Fibroblast of lung (primary cell): ENCODE data around the gene INSR.

ENCODE experiments used
- EZH2 ChIP-seq: IDR thresholded peaks from 2 replicates; pipeline ENCODE4 v1.5.1; 2012; ENCODE audit warnings: low read length, control low read depth, mild to moderate bottlenecking; ENCODE audit errors: missing control alignments
- TF ChIP-seq, protein P1 (sequence below), 2 donors: IDR thresholded peaks in 1 of 2; conservative IDR thresholded peaks in 1 of 2; 1 replicate in 1 of 2; 2 replicates in 1 of 2; pipeline ENCODE4 v1.5.1; 2011 to 2012; ENCODE audit warnings: low read length in 2 of 2, control low read depth in 1 of 2, inconsistent platforms in 1 of 2, low read depth in 1 of 2, mild to moderate bottlenecking in 1 of 2

DNA sequence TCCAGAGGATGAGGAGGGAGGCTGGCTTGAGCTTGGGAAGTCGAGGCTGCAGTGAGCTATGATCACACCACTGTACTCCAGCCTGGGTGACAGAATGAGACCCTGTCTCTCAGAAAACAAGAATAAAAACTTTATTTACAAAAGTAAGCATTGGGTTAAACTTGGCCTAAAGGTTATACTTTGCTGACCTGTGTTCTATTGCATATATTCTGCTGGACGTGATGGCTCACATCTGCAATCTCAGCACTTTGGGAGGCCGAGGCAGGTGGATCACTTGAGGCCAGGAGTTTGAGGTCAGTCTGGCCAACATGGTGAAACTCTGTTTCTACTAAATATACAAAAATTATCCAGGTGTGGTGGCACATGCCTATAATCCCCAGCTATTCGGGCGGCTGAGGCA is 47.9 kb upstream of the INSR start:
- TF ChIP-seq, protein P1, sequence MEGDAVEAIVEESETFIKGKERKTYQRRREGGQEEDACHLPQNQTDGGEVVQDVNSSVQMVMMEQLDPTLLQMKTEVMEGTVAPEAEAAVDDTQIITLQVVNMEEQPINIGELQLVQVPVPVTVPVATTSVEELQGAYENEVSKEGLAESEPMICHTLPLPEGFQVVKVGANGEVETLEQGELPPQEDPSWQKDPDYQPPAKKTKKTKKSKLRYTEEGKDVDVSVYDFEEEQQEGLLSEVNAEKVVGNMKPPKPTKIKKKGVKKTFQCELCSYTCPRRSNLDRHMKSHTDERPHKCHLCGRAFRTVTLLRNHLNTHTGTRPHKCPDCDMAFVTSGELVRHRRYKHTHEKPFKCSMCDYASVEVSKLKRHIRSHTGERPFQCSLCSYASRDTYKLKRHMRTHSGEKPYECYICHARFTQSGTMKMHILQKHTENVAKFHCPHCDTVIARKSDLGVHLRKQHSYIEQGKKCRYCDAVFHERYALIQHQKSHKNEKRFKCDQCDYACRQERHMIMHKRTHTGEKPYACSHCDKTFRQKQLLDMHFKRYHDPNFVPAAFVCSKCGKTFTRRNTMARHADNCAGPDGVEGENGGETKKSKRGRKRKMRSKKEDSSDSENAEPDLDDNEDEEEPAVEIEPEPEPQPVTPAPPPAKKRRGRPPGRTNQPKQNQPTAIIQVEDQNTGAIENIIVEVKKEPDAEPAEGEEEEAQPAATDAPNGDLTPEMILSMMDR (conservative IDR thresholded peaks at IDR 0.05 in 1 of 2, IDR thresholded peaks at IDR 0.05 in 1 of 2; ENCODE audit: low read depth in 1 of 2, low read length in 2 of 2) = no peak
- TF ChIP-seq EZH2 = no peak
